ENCODE results near the gene AHCTF1. TPM values are rescaled to one million over a fixed set of nuclear protein-coding genes. Genes with fewer than 3 reads are reported as not detected.

AHCTF1 gene
- total RNA-seq (ENCODE audit: unreplicated experiment), result 25.2 TPM
- long read RNA-seq, result 0 reads

- Mint-ChIP-seq H3K9me3 (ENCODE audit: unreplicated experiment) (peaks cover 12% of the 10 kb centered on the region), H3K27me3 (ENCODE audit: unreplicated experiment) (peaks cover 10% of the 10 kb centered on the region), H3K36me3 (ENCODE audit: unreplicated experiment) (no peaks in the 10 kb centered on the region), H3K27ac (ENCODE audit: unreplicated experiment) (peak within 1 kb of the TSS; percentile 86), H3K4me1 (ENCODE audit: low read depth, unreplicated experiment) (peaks cover 5% of the 10 kb centered on the region), H3K4me3 (ENCODE audit: unreplicated experiment) (peak within 1 kb of the TSS; percentile 99)
- peak; percentile 96 for DNase-seq
- TF ChIP-seq CTCF (IDR thresholded peaks at IDR 0.05; ENCODE audit: partially characterized antibody, unreplicated experiment), result no peak
Observed at GRCh38 chr1:246931549-246932365, at the start of gene AHCTF1. Gene AHCTF1, minus strand, starts transcription at chr1:246931948. Its CDS starts 13,578 bp downstream, at chr1:246918370.

- Mint-ChIP-seq H3K9me3 (ENCODE audit: unreplicated experiment) (peaks cover 5% of the 10 kb centered on the region), H3K27ac (ENCODE audit: unreplicated experiment) (no peak overlapping the region), H3K36me3 (ENCODE audit: unreplicated experiment) (peaks cover 50% of the 10 kb centered on the region), H3K4me1 (ENCODE audit: low read depth, unreplicated experiment) (no peaks in the 10 kb centered on the region), H3K4me3 (ENCODE audit: unreplicated experiment) (no peak overlapping the region), H3K27me3 (ENCODE audit: unreplicated experiment) (peaks cover 1% of the 10 kb centered on the region)
- DNase-seq, result no peak
- TF ChIP-seq CTCF (IDR thresholded peaks at IDR 0.05; ENCODE audit: partially characterized antibody, unreplicated experiment), result no peak
Observed at GRCh38 chr1:246978785-246979184, 47.0 kb upstream of the AHCTF1 start.

GRCh38 chr1:246978281-246978680, 46.5 kb upstream of the AHCTF1 start:
- H3K36me3 Mint-ChIP-seq (ENCODE audit: unreplicated experiment), result peaks cover 53% of the 10 kb centered on the region
- H3K27ac Mint-ChIP-seq (ENCODE audit: unreplicated experiment), result no peak overlapping the region
- no peak for DNase-seq
- peaks cover 5% of the 10 kb centered on the region for H3K9me3 Mint-ChIP-seq (ENCODE audit: unreplicated experiment)
- no peak overlapping the region for H3K4me3 Mint-ChIP-seq (ENCODE audit: unreplicated experiment)
- TF ChIP-seq CTCF (IDR thresholded peaks at IDR 0.05; ENCODE audit: partially characterized antibody, unreplicated experiment), result no peak
- H3K4me1 Mint-ChIP-seq (ENCODE audit: low read depth, unreplicated experiment), result no peaks in the 10 kb centered on the region
- H3K27me3 Mint-ChIP-seq (ENCODE audit: unreplicated experiment), result peaks cover 1% of the 10 kb centered on the region

- Mint-ChIP-seq H3K9me3 (ENCODE audit: unreplicated experiment) (peaks cover 13% of the 10 kb centered on the region), H3K4me3 (ENCODE audit: unreplicated experiment) (no peak overlapping the region), H3K27me3 (ENCODE audit: unreplicated experiment) (no peaks in the 10 kb centered on the region), H3K36me3 (ENCODE audit: unreplicated experiment) (peaks cover 56% of the 10 kb centered on the region), H3K4me1 (ENCODE audit: low read depth, unreplicated experiment) (no peaks in the 10 kb centered on the region), H3K27ac (ENCODE audit: unreplicated experiment) (no peak overlapping the region)
- no peak for TF ChIP-seq CTCF (IDR thresholded peaks at IDR 0.05; ENCODE audit: partially characterized antibody, unreplicated experiment)
- no peak for DNase-seq
Observed at GRCh38 chr1:246971969-246972368, 40.2 kb upstream of the AHCTF1 start.

- Mint-ChIP-seq H3K36me3 (ENCODE audit: unreplicated experiment) (peaks cover 56% of the 10 kb centered on the region), H3K4me3 (ENCODE audit: unreplicated experiment) (no peak overlapping the region), H3K4me1 (ENCODE audit: low read depth, unreplicated experiment) (no peaks in the 10 kb centered on the region), H3K27ac (ENCODE audit: unreplicated experiment) (no peak overlapping the region), H3K9me3 (ENCODE audit: unreplicated experiment) (peaks cover 15% of the 10 kb centered on the region), H3K27me3 (ENCODE audit: unreplicated experiment) (no peaks in the 10 kb centered on the region)
- TF ChIP-seq CTCF (IDR thresholded peaks at IDR 0.05; ENCODE audit: partially characterized antibody, unreplicated experiment), result peak; percentile 51
- DNase-seq, result peak; percentile 44
Observed at GRCh38 chr1:246971090-246971721, 39.5 kb upstream of the AHCTF1 start.
